Activated CD8-positive, alpha-beta memory T cell treated with anti-CD3 and anti-CD28 coated beads for 36 hours (primary cell): ENCODE results near the gene PTAFR. TPM values are rescaled to one million over a fixed set of nuclear protein-coding genes. Genes with fewer than 3 reads are reported as not detected.

Experiments used
- CTCF ChIA-PET: fragments of 350-600 bp; sonication (Branson Sonifier 250); formaldehyde crosslinking; loops from one replicate; lab custom pipeline; 2021; ENCODE audit warnings: antibody characterized with exemption; lab: Charles Lee
- POLR2A ChIA-PET: fragments of 350-600 bp; sonication (Branson Sonifier 250); formaldehyde crosslinking; loops from one replicate; lab custom pipeline; 2021; ENCODE audit warnings: antibody characterized with exemption; lab: Charles Lee
- total RNA-seq, 2 experiments: library from RNA; stranded (reverse); gene quantifications; one replicate each; pipeline ENCODE4 v1.2.3, GENCODE V29; 2021

PTAFR gene
- total RNA-seq, 2 experiments from 2014 or later = 0.21 to 0.32 TPM

DNA sequence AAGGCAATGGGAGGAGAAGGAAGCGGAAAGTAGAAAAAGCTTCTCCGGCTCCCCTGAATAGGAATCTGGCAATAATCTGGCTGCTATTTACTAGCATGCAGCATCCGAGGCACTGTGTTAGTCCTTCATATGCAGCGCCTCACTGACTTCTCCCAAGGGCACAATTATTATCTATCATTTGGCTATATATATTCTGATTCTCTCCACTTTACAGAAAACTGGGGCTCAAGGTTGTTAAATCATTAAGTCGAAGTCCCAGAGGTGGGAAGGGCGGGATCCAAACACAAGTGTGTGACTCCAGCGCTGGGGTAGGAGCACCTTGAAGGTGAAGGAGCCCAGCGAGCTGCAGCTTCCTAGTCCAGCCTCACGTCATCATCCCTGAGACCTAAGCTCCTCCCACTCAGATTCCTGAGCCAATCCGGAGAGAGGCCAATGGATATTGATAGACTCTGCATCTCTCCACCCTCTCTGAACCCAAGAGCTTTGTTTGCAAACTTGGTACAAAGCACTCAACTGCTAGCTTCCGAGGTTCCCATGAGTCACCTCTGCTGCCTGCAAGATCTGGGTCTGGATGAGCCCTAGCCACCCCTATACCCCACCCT is 71.5 kb downstream of the PTAFR start:
- POLR2A ChIA-PET = no interaction called here
- CTCF ChIA-PET = no interaction called here

DNA sequence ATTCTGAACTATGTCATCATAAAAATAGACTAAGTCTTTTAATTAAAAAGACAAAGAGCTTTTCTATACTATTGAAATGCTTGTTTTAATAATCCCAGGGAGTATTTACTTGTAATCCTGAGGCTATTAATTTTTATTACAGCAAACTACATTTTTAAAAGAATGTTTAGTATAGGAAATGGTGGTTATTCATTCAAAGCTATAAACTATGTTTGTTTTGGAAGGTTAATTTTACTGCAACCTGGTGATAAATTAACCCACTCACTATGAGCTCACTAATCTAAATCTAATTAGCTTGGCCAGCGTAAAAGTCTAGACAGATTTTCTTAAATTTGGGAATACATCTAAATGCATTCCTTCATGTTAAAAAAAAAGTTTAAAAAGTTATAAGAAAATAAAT is 74.3 kb downstream of the PTAFR start:
- POLR2A ChIA-PET = interaction anchor here (0.6 kb wide), 1 partner anchor 271 kb away, joined by 6 read pairs; no protein-coding TSS in a partner anchor
- CTCF ChIA-PET = interaction anchor here (2.1 kb wide), 1 partner anchor 10 kb away, joined by 6 read pairs; no protein-coding TSS in a partner anchor

DNA sequence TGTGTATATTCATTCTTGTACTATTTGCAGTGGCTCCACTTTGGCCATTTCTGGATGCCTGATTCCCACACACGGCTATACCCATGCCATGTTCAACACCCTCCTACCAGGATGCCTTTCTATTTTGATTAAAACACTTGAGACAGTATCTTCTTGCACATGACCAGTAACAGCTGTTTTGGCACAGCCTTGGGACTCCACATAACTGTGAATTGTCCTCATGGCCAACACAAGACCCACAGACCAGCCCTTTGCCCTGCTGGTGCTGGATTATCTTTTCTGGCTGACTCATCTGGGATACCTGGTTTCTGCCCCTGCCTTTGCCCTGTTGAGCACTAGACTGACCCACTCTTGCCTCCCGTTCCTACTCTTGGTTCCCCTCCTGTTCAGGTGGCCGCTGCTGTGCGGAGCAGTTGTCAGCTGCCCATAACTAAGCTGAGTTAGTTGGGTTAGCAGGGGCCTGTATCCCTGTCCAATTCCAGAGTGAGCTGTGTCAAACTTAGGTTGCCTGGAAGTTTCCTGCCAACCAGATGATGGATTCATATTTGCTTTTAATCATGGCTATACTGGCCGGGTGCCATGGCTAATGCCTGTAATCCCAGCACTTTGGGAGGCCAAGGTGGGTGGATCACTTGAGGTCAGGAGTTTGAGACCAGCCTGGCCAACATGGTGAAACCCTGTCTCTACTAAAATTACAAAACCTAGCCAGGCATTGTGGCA is 77.3 kb downstream of the PTAFR start:
- POLR2A ChIA-PET = no interaction called here
- CTCF ChIA-PET = interaction anchor here (1.3 kb wide), 1 partner anchor 85 kb away, joined by 3 read pairs; no protein-coding TSS in a partner anchor

Other genes starting within 250 kb of the PTAFR start
- under 1 TPM; 0.63 to 0.92 TPM for gene SMPDL3B, start 241.7 kb downstream of the PTAFR start, total RNA-seq
- 1 to 10 TPM; 6.2 to 7.5 TPM for gene XKR8, start 216.7 kb downstream of the PTAFR start, total RNA-seq
- gene EYA3, start 88.1 kb downstream of the PTAFR start, total RNA-seq = 10 to 100 TPM; 37.5 to 39.6 TPM
- 100 to 1,000 TPM; 103 to 108 TPM for gene DNAJC8, start 56.3 kb upstream of the PTAFR start, total RNA-seq
- gene ATP5IF1, start 59.4 kb upstream of the PTAFR start, total RNA-seq = 100 to 1,000 TPM; 147 to 149 TPM
- 10 to 100 TPM; 22.8 to 23.3 TPM for gene SESN2, start 82.8 kb upstream of the PTAFR start, total RNA-seq
- gene MED18, start 152.3 kb upstream of the PTAFR start, total RNA-seq = 10 to 100 TPM; 17.7 to 21.0 TPM
- gene PHACTR4, start 193.1 kb upstream of the PTAFR start, total RNA-seq = 10 to 100 TPM; 23.0 to 24.3 TPM